Lung microvascular endothelial cell (primary cell): ENCODE data around the gene ACBD6. TPM values are rescaled to one million over a fixed set of nuclear protein-coding genes. Genes with fewer than 3 reads are reported as not detected.

Source experiments
- DNase-seq, 2 donors: peaks; one replicate each; pipeline versions ENCODE4 v3.0.0 to v3.0.0-alpha.2; 2010; ENCODE audit warnings: low read depth in 2 of 2
- total RNA-seq: library from RNA; depleted of rRNA; stranded (reverse); fragments of >200 nt; gene quantifications from 2 replicates; pipeline ENCODE4 v1.2.1, GENCODE V29; 2014

ACBD6 gene
- total RNA-seq, 1 donor from 2014 or later: 46.2 TPM

GRCh38 chr1:180257486-180257885 is 244.9 kb downstream of the ACBD6 start:
- no peak for DNase-seq

- DNase-seq: no peak
Observed at GRCh38 chr1:180257028-180257386, 245.4 kb downstream of the ACBD6 start.

- no peak for DNase-seq
Observed at GRCh38 chr1:180256341-180257027, 245.9 kb downstream of the ACBD6 start.

- peak in 1 of 2 donors; percentile 52 for DNase-seq
Observed at GRCh38 chr1:180255536-180256340, 246.6 kb downstream of the ACBD6 start.

GRCh38 chr1:180254854-180255253 is 247.5 kb downstream of the ACBD6 start:
- DNase-seq: no peak

- DNase-seq: no peak
Observed at GRCh38 chr1:180254496-180254819, 247.9 kb downstream of the ACBD6 start.

- no peak for DNase-seq
Observed at GRCh38 chr1:180253585-180254495, 248.5 kb downstream of the ACBD6 start.

GRCh38 chr1:180252638-180253536 is 249.5 kb downstream of the ACBD6 start:
- peak; percentile 70 to 74 for DNase-seq

GRCh38 chr1:180251526-180252305 is 250.7 kb downstream of the ACBD6 start:
- DNase-seq: no peak

GRCh38 chr1:180250883-180251509 is 251.4 kb downstream of the ACBD6 start:
- no peak for DNase-seq

GRCh38 chr1:180250499-180250770 is 251.9 kb downstream of the ACBD6 start:
- DNase-seq: no peak

- peak; percentile 25 to 84 for DNase-seq
Observed at GRCh38 chr1:180249725-180250498, 252.5 kb downstream of the ACBD6 start.

GRCh38 chr1:180248731-180249681 is 253.4 kb downstream of the ACBD6 start:
- DNase-seq: no peak

- no peak for DNase-seq
Observed at GRCh38 chr1:180248176-180248575, 254.2 kb downstream of the ACBD6 start.

- DNase-seq: no peak
Observed at GRCh38 chr1:180247580-180247979, 254.8 kb downstream of the ACBD6 start.

- no peak for DNase-seq
Observed at GRCh38 chr1:180247061-180247460, 255.3 kb downstream of the ACBD6 start.

- no peak for DNase-seq
Observed at GRCh38 chr1:180246579-180246978, 255.8 kb downstream of the ACBD6 start.

- no peak for DNase-seq
Observed at GRCh38 chr1:180244840-180245239, 257.5 kb downstream of the ACBD6 start.
